Stimulated activated CD8-positive, alpha-beta memory T cell treated with anti-CD3 and anti-CD28 coated beads, Interleukin-4, amount 100 ng/mL, for 4 hours (primary cell): ENCODE measurements around the gene HOXA13.

Source experiments
- DNase-seq, 2 donors: peaks; one replicate each; pipeline ENCODE4 v3.0.0-alpha.2; 2020; ENCODE audit warnings: low read depth in 2 of 2, low spot score in 1 of 2

HOXA13 gene

DNA sequence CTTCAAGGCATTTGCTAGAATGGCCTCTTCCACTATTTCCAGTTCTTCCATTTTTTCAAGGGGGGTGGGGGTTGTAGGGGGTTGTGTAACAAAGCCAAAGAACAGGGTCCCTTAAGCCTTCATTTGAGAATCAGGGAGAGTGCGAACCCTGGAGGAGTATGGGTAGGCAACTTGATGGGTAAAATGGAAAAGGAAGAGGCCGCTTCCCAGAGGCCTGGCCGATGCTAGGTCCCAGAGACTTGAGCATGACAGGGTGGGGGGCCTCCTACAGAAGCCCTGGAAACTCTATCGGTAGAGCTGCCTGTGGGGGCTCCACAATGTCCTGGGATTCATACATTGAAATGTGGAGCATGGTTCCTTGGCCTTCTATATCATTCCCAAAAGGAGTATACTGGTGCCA, 9.1 kb upstream of the HOXA13 start:
- no peak for DNase-seq

DNA sequence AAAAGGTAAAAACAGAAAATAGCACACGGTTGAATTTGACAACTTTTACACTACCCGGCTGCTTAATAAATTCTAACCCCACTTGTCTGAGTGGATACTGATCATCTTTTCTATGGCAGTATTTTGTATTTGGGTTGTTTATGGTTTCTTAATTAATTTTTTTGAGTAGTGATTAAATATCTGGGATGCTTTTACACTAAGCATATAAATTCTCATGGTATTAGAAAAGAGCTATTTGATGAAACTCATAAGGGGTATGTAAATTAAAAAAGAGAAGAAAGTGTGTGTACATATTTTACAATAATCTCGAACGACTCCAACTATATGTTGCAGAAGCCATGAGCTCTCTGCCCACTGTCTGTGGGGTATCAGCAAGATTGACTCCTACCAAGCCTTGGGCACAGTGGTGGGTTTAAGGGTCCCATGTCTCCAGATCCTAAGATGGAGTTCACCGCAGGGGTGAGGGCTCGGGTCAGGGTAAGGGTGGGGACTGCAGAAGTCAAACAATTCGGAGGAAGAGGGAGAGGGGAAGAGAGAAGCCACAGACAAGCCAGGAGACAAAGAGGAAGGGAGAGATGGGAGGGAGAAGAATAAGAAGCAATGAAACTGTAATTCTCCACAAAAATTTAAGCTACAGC, 7.6 kb upstream of the HOXA13 start:
- no peak for DNase-seq

DNA sequence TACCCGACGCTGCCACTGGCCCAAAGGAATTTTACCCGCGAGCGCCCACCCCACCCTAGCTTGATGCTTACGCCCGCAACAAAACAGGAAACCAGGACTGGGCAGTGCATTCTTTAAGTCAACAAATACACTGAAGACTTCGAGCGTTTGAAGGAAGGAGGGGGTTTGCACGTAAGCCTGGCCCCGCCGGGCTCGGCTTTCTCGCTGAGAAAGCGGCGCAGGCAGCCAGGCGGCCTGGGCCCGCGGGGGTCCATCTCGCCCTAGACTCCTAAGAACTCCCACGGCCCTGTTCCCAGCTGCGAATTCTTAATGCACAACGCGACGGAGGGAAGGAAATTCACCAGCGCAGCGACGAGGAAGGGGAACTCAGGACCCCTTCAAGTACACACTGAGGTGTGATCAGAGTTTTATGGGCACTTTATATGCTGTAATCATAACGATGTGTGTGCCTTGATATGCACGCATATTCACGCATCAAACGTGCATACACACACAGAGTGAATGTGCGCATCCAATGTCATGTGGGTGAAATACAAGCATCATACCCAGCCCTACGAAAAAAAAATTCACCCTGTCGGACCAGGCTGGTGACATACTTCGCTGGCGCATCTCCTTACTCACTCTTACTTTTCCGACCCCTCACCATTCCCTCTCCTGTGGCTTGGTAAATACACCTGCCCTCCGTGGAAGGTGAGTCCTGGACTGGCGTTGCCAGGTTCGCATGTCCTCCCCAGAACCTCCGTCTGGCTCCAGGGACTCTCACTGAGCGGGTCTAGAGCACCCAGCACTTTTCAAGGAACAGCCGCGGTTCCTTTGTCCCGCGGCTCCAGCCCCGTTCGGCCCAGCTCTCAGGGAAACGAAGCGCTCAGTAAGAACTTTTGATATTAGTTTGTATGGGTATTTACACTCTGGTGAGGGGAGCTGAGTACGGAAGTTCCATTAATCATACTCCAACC, 5.7 kb upstream of the HOXA13 start:
- DNase-seq = no peak

DNA sequence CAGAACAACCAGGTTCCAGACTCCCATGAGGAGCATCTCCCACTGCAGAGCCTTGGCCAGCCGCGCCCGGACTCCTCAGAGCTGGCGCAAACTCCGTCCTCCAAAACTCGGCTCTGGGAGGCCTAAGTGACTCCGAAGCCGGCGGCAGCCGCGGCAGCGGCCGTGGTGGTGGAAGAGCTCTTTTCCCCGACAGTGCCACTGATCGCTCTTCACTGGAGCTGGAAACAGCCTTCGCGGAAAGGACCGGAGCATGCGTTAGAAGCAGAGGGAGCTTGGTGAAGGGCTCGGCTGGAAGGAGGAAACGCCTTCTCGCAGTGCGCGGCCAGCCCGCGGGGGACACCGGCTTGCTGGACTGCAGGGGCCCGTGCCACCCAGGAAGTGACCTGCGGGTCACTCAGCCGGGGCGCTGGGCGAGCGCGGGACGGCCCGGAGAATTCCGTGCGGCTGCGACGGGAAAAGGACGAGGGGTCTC, 5.0 kb upstream of the HOXA13 start:
- DNase-seq = no peak

DNA sequence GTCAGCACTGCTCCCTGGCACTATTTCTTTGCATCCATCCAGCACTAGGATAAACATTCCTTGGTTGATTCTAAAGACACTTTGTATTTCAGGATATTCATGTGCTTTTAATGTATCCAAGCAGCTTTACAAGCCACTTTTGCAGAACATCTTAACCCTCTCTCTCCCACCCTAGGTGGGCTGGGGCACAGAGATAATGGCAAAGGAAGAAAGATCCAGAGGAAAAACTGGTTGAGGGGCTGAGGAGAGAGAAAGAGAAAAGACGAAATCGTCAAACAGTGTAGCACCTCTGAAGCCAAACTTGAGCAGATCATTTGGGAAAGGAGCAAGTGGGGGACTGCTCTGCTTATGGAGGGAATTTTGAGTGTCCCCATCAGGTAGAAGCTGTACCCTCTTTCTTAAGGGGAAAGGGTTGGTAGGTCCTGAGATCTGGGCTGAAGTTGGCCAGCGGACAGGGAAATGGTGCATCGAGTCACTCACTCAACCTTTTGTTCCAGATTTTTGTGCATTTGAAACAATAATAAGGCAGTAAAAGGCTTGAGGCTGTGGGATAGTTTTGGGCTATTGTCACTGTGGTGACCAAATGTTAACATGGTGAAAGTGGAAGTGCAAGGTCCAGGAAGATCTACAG, 4.2 kb upstream of the HOXA13 start:
- no peak for DNase-seq

DNA sequence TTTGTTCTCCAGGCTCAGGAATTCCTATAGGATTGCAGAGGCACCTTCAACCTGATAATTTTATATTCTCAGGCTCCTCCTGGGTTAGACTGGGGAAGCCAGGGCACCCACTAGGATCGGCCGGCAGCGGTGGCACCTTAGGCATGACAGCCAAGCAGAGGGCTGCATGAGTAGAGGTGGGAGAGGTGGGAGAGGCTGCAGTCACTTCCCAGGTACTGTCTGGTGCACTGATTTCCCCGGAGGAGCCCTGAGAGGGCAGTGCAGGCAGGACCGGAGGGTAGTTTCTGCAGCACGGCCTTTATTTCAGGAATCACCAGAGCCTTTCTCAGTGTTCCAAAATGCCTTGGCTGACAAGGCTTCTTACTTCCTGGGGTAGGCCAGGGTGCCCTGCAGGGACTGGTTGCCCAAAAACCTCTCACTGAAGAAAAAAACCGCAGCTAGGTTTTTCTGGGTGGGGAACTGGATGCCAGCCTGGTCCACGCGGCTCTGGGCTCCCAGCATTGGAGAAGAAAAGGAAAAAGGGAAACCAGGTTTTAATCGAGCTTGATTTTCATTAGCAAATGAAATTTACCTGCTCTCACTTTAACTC, 3.6 kb upstream of the HOXA13 start:
- no peak for DNase-seq

DNA sequence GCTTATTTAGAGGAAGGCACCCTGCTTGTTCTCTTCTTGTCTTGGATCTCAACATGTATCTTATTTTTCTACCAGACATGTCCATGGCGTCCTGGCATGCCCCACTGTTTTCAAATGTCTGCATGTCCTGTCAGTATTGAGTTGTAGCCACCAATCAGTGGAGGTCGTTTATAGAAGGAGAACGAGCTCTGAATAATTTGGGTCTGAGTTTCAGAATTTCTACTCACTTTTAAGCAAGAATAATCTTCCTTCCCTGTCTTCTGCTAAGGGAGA, 2.9 kb upstream of the HOXA13 start:
- DNase-seq = no peak

DNA sequence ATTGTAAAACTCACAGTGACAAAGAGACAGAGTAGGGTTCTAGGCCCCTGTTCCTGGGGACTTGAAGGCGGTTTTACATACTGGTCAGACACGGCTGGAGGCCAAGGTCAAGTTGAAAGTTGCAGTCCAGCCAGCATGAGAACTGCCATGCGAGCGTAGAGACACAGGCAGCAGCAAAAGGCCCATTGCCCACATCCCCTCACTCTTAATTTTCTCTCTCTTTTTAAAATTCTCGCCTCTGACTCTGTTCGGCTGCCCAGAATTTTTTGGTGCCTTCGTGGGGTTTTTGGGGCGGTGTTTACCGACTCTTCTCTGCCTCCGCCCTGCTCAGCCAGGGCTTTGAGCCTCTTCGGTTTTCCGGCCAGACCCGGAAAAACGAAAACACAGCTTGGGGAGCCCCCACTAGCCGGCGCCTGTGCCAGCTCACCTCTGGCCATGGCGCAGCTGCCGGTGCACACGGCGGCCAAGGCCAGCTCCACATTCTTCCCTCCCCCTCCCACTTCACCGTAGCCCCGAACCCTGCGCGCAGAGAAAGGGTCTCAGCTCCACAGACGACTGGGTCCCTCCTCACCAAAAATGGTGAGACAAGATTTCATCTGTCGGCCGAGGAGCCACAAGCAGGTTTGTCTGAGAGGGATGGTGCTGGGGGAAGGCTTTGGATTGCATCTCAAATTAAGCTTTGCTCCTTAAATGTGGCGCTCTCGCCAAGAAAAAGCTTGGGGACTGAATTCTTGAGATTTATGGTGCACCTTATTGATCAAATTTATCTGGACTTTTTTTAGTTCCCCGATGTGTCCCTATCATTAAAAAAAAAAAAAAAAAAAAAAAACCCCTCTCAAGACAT, 2.3 kb upstream of the HOXA13 start:
- DNase-seq = no peak

DNA sequence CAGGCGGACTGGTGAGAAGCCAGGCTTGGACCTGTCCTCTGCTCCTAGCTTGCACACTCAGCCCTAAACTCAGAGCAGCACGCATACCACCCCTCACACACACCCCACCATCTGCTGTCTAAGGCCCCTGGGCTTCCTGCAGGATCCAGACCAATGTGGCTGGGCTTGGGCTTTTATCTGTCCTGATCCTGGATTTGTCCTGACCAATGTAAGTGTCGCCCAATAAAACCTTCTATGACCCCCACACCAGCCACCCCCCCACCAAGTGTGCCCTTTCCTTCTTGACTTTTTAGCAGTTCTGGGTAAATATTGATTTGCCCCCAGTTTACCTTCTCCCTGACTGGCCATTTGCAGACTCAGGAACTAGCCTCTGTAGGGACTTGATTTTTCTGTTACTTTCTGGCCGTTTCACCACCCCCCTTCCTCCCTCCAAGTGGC, 1.7 kb upstream of the HOXA13 start:
- DNase-seq = no peak

DNA sequence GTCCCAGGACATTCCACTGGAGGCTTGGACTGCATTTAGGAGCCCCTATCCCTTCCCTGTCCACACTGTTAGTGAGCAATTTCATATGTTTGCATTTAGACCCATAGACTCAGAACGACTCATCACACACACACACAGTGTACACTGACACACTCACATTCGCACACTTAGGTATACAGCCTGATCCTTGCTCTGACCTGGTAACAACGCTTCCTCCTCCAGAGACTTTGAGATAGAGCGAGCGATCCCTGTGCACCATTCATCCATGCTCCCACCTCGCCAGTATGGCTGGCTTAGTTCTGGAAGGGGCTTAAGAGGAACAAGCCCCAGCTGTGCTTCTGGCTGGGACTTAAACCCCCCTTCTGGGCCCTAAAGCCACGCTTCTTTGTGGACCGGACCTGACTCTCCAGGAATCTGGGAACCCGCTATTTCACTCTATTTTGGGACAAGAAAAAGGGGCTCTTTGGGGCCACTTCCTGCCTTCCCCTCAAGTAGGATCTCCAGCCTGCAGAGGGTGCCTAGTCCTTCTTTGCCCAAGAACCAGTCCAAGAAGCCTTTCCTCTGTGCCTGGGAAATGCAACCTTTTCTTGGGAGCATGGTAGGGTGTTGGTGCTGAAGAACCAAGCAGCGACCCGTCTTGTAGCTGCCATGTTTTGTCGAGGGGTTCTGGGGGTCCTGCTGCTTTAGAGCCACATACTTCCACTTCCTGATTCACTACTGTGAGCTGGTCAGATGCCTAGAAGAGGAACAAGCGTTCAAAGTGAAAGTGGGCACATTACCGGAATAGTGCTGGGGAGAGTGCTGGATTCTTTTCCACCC, 1.1 kb upstream of the HOXA13 start:
- no peak for DNase-seq

DNA sequence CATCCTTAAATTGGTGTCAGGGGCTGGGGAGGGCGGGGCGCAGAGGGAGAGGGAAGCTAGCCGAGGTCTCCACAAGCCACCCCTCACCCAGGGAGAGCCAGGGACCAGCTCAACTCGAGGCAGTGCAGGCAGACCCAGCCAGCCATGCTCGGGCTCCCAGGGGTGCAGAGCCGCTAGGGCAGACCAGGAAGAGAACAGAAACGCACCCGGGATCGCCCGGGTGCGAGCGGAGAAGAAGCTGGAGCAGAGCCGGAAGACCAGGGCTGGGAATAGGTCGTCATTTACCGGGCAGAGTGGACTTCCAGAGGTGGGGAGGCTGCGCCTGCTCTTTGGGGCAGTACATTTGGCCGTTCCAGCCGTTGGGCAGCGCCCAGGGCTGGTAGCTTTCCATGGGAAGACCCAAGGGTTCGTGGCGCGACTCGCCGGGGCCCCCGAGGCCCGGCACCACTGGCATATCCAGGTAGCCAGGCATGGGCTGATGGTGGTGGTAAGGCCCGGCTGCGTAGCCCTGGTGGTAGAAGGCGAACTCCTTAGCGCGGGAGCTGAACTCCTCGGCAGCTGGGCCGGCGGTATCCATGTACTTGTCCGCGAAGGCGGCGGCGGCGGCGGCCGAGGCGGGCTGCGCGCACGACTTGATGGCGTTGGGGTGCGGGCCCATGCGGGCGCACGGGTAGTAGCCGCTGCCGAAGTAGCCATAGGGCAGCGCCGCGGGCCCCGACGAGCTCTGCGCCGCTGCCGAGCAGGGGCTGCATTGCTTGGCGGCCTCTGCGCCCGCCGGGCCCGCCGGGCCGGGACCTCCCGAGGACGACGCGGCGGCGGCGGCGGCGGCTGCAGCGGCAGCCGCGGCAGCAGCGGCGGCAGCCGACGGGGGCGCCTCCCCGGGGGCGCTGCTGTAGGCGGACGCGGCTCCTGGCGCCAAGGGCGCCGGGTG, 755 bp downstream of the HOXA13 start:
- no peak for DNase-seq

DNA sequence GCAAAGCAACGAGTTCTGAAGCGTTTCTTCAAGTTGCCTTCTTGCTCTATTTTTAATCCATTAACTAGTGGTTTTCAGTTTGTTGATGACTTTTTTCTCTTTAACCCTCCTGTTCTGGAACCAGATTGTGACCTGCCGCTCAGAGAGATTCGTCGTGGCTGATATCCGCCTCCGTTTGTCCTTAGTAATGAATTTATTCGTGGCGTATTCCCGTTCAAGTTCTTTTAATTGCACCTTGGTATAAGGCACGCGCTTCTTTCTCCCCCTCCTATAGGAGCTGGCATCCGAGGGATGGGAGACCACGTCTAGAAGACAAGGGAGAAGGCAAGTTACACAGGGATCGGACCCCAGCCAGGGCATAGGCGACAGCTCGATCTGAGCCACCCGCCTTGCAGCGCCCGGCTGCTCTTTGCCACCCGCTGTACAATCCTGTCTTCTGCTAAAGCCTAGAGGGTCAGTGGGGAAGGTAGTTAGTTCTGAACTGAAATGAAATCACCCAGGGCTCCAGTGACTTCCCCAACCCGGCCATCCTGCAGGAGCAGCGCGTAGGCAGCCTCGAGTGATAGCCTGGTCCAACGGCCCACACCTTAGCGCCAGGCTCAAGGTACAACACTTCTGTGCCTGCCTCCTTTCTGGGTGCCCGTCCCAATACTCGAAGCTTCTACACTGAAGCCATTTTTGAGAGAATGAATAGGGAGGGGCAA, 1.6 kb downstream of the HOXA13 start:
- no peak for DNase-seq

DNA sequence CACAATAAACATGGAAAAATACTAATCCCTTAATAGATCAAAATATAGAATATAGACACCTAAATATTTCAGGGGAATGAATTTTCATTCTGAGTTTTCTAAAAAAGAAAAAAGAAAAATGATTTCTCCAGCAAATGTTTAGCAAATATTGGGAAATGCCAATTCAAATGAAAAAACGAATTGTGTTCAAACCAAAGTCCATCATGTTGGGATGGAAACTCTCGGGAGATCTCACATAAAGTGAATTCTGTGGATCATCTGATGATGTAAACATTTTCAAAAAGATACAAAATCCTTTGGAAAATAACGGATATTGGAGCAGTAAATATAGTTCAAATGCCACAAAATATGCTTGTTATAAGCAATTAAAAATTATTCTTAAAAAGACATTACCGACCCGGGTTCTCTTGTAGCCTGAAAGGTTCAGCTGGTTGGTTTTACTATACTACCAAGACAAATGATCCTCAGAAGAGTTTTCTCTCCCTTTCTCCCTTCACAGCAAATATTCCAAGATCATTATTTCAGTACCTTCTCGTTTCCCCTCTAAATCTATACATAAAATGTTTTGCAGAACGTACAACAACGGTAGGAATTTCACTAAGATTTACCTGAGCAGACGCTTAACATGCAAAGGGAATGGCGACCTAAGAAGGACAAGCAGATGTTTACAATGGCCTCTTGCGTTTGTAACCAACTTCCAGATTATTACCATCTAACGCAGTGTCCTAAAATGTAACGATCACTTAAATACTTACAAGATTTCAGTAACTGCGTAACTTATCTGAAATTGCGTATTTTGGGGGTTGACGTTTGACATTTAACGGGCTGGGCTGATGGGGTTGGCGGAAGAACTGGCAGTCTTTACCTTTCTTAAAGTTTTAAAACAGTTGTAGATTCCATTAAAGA, 2.5 kb downstream of the HOXA13 start:
- DNase-seq = no peak

DNA sequence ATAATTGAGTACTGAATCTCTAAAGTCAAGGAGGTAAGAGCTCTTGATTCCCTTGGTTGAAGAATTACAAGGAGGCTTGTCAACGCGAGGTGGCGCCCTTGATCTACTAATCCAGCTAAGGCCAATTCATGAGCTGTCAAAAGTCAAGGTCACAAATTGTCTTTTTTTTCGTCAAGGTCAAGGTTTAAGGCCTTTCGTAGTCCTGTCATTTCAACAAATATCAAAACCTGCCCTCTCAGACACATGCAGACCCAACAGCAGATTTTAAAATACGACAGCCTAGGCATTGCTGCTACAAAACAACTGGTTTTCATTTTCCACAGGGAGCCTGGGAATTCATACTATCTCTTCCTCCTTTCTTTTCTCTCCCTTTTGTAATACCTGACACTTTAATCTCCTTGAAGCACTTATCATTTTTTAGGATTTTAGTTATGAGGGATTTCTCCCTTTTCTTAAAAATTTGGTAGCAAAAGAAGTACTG, 3.6 kb downstream of the HOXA13 start:
- peak; percentile 56 to 85 for DNase-seq

DNA sequence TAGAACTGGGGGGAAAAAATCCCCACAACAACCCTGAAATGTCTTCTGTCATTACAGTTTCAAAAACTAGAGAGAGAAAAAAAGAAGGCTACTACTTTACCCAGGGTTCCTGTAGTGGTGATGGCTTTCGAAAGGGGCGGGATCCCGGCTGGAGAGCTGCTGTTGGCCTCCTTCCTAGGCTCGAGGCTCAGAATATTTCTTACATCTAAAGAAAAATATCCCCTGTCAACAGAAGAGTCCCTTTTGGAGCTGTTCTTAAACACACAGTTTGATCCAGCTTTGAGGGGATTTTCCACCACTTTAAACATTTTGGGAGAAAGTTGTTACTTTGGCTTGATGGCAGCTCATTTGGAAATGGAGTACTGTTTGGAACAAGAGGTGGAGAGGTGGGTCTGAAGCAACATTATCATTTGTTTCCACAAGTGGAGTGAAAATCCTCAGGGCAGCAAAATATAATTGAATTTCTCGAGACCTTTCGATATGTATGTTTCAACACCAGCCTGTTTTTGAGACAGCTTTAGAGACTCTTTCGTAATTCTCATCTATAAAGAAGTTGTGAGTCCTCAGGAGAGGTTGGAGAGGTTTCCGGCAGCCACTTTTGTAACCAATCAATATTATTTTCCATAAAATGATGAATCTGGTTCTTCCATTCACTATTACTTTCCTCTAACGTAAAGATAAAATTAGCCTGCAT, 5.1 kb downstream of the HOXA13 start:
- DNase-seq = no peak

DNA sequence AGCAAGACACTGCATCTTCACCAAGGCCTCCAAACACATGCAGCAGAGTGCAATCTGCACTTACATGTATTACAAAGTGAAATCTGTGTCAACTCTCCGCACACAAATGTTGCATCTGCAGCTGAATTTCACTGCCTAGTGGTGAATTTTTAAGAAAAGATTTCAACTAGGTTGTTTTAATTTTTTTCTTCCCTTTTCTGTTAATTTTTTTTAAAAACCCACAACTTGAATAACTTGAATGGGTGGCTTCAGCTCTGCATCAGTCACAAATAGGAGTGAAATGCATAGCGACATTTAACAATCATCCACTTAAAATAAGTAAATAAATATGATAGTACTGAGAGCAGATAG, 5.9 kb downstream of the HOXA13 start:
- DNase-seq = no peak
